GM12878 (cell line): ENCODE data around the gene SLC39A11.

Source experiments
- E4F1 ChIP-seq: fragments of 450-650 bp; IDR thresholded peaks from 2 replicates; pipeline ENCODE4 v1.6.1; 2018; ENCODE audit warnings: borderline replicate concordance, mild to moderate bottlenecking; ENCODE audit not compliant: partially characterized antibody
- EZH2 ChIP-seq: IDR thresholded peaks from 2 replicates; pipeline ENCODE4 v1.6.1; 2012; ENCODE audit warnings: low read depth, mild to moderate bottlenecking, control low read depth, inconsistent platforms, low read length, borderline replicate concordance; ENCODE audit not compliant: control insufficient read depth
- SMC3 ChIP-seq: IDR thresholded peaks from 2 replicates; pipeline ENCODE4 v1.6.1; 2011; ENCODE audit warnings: low read length, improper control_type of control experiment, borderline replicate concordance
- YBX1 ChIP-seq: fragments of 450-650 bp; IDR thresholded peaks from 2 replicates; pipeline ENCODE4 v1.6.1; 2016; ENCODE audit warnings: antibody characterized with exemption

DNA sequence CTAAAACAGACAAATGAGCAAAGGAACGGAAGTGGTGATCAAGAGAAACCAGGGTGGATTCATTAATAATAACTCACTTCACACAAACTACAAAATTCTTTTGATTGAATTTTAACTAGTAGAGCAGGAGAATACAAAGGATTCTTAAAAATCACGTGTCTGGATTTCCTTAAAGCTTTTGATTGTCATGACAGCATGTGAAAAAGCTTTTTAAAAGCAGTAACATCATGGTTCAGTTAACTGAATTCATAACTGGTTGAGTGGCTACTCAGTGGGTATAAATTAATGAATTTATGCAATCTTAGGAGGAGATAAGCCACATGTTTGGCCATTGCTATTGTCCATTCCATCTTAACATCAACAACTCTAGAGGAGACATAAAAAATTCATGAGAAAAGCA is 333.2 kb downstream of the SLC39A11 start:
- no peak for TF ChIP-seq YBX1
- TF ChIP-seq EZH2 = no peak
- TF ChIP-seq E4F1 = no peak
- TF ChIP-seq SMC3 = no peak
